ENCODE results near the gene RIMKLA. TPM values are rescaled to one million over a fixed set of nuclear protein-coding genes. Genes with fewer than 3 reads are reported as not detected.

The RIMKLA gene
- total and polyA plus RNA-seq, 5 donors = 3.2 to 6.5 (median 4.4) TPM

- ATAC-seq (no peak), DNase-seq (peak in 2 of 3 donors; percentile 44 to 59)
- no peak overlapping the region for H3K27ac ChIP-seq (ENCODE audit: low read length)
- no peaks in the 10 kb centered on the region for H3K9me3 ChIP-seq (ENCODE audit: control insufficient read depth, low read length)
- no peak overlapping the region for H3K4me3 ChIP-seq (ENCODE audit: low read length)
- H3K27me3 ChIP-seq (ENCODE audit: control insufficient read depth, insufficient read depth) = no peaks in the 10 kb centered on the region
- intact Hi-C loops (cut with DNase I) = no loop called here
- H3K4me1 ChIP-seq (ENCODE audit: control insufficient read depth, insufficient read depth, low read length) = peaks cover 10% of the 10 kb centered on the region
- 58% methylated on average over 3 of the region's 3 CpGs for WGBS
These were observed 36.6 kb downstream of the RIMKLA start for GRCh38 chr1:42417166-42417565.

- peaks cover 10% of the 10 kb centered on the region for H3K4me1 ChIP-seq (ENCODE audit: control insufficient read depth, insufficient read depth, low read length)
- H3K27me3 ChIP-seq (ENCODE audit: control insufficient read depth, insufficient read depth) = no peaks in the 10 kb centered on the region
- no peaks in the 10 kb centered on the region for H3K9me3 ChIP-seq (ENCODE audit: control insufficient read depth, low read length)
- H3K4me3 ChIP-seq (ENCODE audit: low read length) = no peak overlapping the region
- DNase-seq = no peak
- no peak overlapping the region for H3K27ac ChIP-seq (ENCODE audit: low read length)
- ATAC-seq = no peak
- intact Hi-C loops (cut with DNase I) = no loop called here
- 98% methylated on average over 1 of the region's 1 CpG for whole genome bisulfite sequencing
These were observed 37.9 kb downstream of the RIMKLA start for GRCh38 chr1:42418516-42418915.

- H3K27ac ChIP-seq (ENCODE audit: low read length) = peak overlapping the region; percentile 56
- H3K9me3 ChIP-seq (ENCODE audit: control insufficient read depth, low read length) = no peaks in the 10 kb centered on the region
- no peaks in the 10 kb centered on the region for H3K27me3 ChIP-seq (ENCODE audit: control insufficient read depth, insufficient read depth)
- 50% methylated on average over 5 of the region's 5 CpGs for WGBS
- peaks cover 10% of the 10 kb centered on the region for H3K4me1 ChIP-seq (ENCODE audit: control insufficient read depth, insufficient read depth, low read length)
- intact Hi-C loops (cut with DNase I) = no loop called here
- peak; percentile 56 to 72 (median 70) for DNase-seq
- peak; percentile 78 to 83 for ATAC-seq
- H3K4me3 ChIP-seq (ENCODE audit: low read length) = no peak overlapping the region
These were observed 38.7 kb downstream of the RIMKLA start for GRCh38 chr1:42419126-42419821.

- intact Hi-C loops (cut with DNase I) = no loop called here
- ATAC-seq = peak in 1 of 2 donors; percentile 53
These were observed 39.5 kb downstream of the RIMKLA start for GRCh38 chr1:42420121-42420520.

GRCh38 chr1:42420911-42421585, 40.5 kb downstream of the RIMKLA start:
- H3K27me3 ChIP-seq (ENCODE audit: control insufficient read depth, insufficient read depth) = no peaks in the 10 kb centered on the region
- no peak overlapping the region for H3K4me3 ChIP-seq (ENCODE audit: low read length)
- WGBS = 11% methylated on average over 10 of the region's 10 CpGs
- H3K4me1 ChIP-seq (ENCODE audit: control insufficient read depth, insufficient read depth, low read length) = peaks cover 10% of the 10 kb centered on the region
- intact Hi-C loops (cut with DNase I) = no loop called here
- H3K27ac ChIP-seq (ENCODE audit: low read length) = peak overlapping the region; percentile 20
- no peaks in the 10 kb centered on the region for H3K9me3 ChIP-seq (ENCODE audit: control insufficient read depth, low read length)
- peak; percentile 43 to 62 (median 60) for DNase-seq
- peak; percentile 60 to 73 for ATAC-seq

More at GRCh38 chr1:42420121-42420520, 39.5 kb downstream of the RIMKLA start:
- no peaks in the 10 kb centered on the region for H3K27me3 ChIP-seq (ENCODE audit: control insufficient read depth, insufficient read depth)
- H3K4me1 ChIP-seq (ENCODE audit: control insufficient read depth, insufficient read depth, low read length) = peaks cover 10% of the 10 kb centered on the region
- H3K27ac ChIP-seq (ENCODE audit: low read length) = peak overlapping the region; percentile 74
- no peak overlapping the region for H3K4me3 ChIP-seq (ENCODE audit: low read length)
- H3K9me3 ChIP-seq (ENCODE audit: control insufficient read depth, low read length) = no peaks in the 10 kb centered on the region
- whole genome bisulfite sequencing = 54% methylated on average over 7 of the region's 7 CpGs
- no peak for DNase-seq

GRCh38 chr1:42422737-42423136, 42.1 kb downstream of the RIMKLA start:
- Histone ChIP-seq H3K4me3 (ENCODE audit: low read length) (no peak overlapping the region), H3K4me1 (ENCODE audit: control insufficient read depth, insufficient read depth, low read length) (peaks cover 10% of the 10 kb centered on the region), H3K9me3 (ENCODE audit: control insufficient read depth, low read length) (no peaks in the 10 kb centered on the region), H3K27ac (ENCODE audit: low read length) (no peak overlapping the region), H3K27me3 (ENCODE audit: control insufficient read depth, insufficient read depth) (no peaks in the 10 kb centered on the region)
- WGBS = 55% methylated on average over 9 of the region's 9 CpGs
- intact Hi-C loops (cut with DNase I) = no loop called here
- DNase-seq = no peak
- ATAC-seq = no peak

GRCh38 chr1:42423681-42424080, 43.1 kb downstream of the RIMKLA start:
- ATAC-seq (no peak), DNase-seq (no peak)
- WGBS = 52% methylated on average over 3 of the region's 3 CpGs
- Histone ChIP-seq H3K9me3 (ENCODE audit: control insufficient read depth, low read length) (no peaks in the 10 kb centered on the region), H3K27me3 (ENCODE audit: control insufficient read depth, insufficient read depth) (no peaks in the 10 kb centered on the region), H3K4me3 (ENCODE audit: low read length) (no peak overlapping the region), H3K4me1 (ENCODE audit: control insufficient read depth, insufficient read depth, low read length) (peaks cover 10% of the 10 kb centered on the region), H3K27ac (ENCODE audit: low read length) (no peak overlapping the region)
- intact Hi-C loops (cut with DNase I) = no loop called here

- no peak for DNase-seq
- WGBS = 79% methylated on average over 4 of the region's 4 CpGs
- Histone ChIP-seq H3K9me3 (ENCODE audit: control insufficient read depth, low read length) (no peaks in the 10 kb centered on the region), H3K4me3 (ENCODE audit: low read length) (no peak overlapping the region), H3K27ac (ENCODE audit: low read length) (no peak overlapping the region), H3K27me3 (ENCODE audit: control insufficient read depth, insufficient read depth) (no peaks in the 10 kb centered on the region), H3K4me1 (ENCODE audit: control insufficient read depth, insufficient read depth, low read length) (peaks cover 10% of the 10 kb centered on the region)
- intact Hi-C loops (cut with DNase I) = no loop called here
- ATAC-seq = no peak
These were observed 43.6 kb downstream of the RIMKLA start for GRCh38 chr1:42424201-42424600.

- DNase-seq (no peak), ATAC-seq (no peak)
- Histone ChIP-seq H3K27me3 (ENCODE audit: control insufficient read depth, insufficient read depth) (no peaks in the 10 kb centered on the region), H3K27ac (ENCODE audit: low read length) (no peak overlapping the region), H3K9me3 (ENCODE audit: control insufficient read depth, low read length) (no peaks in the 10 kb centered on the region), H3K4me3 (ENCODE audit: low read length) (no peak overlapping the region), H3K4me1 (ENCODE audit: control insufficient read depth, insufficient read depth, low read length) (no peaks in the 10 kb centered on the region)
- intact Hi-C loops (cut with DNase I) = no loop called here
- 29% methylated on average over 4 of the region's 4 CpGs for WGBS
These were observed 46.6 kb downstream of the RIMKLA start for GRCh38 chr1:42427240-42427639.

GRCh38 chr1:42429603-42430002, 49.0 kb downstream of the RIMKLA start:
- no peak overlapping the region for H3K27ac ChIP-seq (ENCODE audit: low read length)
- H3K27me3 ChIP-seq (ENCODE audit: control insufficient read depth, insufficient read depth) = no peaks in the 10 kb centered on the region
- H3K4me1 ChIP-seq (ENCODE audit: control insufficient read depth, insufficient read depth, low read length) = no peaks in the 10 kb centered on the region
- no peak overlapping the region for H3K4me3 ChIP-seq (ENCODE audit: low read length)
- intact Hi-C loops (cut with DNase I) = no loop called here
- no peak for ATAC-seq
- no peaks in the 10 kb centered on the region for H3K9me3 ChIP-seq (ENCODE audit: control insufficient read depth, low read length)
- no peak for DNase-seq
- 67% methylated on average over 1 of the region's 1 CpG for WGBS

GRCh38 chr1:42430286-42431135, 49.9 kb downstream of the RIMKLA start:
- no peak overlapping the region for H3K27ac ChIP-seq (ENCODE audit: low read length)
- H3K4me3 ChIP-seq (ENCODE audit: low read length) = no peak overlapping the region
- no peak for DNase-seq
- no peaks in the 10 kb centered on the region for H3K4me1 ChIP-seq (ENCODE audit: control insufficient read depth, insufficient read depth, low read length)
- no peaks in the 10 kb centered on the region for H3K27me3 ChIP-seq (ENCODE audit: control insufficient read depth, insufficient read depth)
- H3K9me3 ChIP-seq (ENCODE audit: control insufficient read depth, low read length) = no peaks in the 10 kb centered on the region
- no peak for ATAC-seq
- intact Hi-C loops (cut with DNase I) = no loop called here
- WGBS = 87% methylated on average over 3 of the region's 3 CpGs

Measured in right cardiac atrium (tissue), 5 donors.